ENCODE measurements around the gene SPRED3. TPM values are rescaled to one million over a fixed set of nuclear protein-coding genes. Genes with fewer than 3 reads are reported as not detected.

The SPRED3 gene
- total and polyA plus RNA-seq, 9 of the 15 experiments (the other 6 are each of a cell fraction or from before 2014, with no cell fraction given), result 0.05 to 1.3 (median 0.36) TPM

- no peak for TF ChIP-seq ZBTB40 (IDR thresholded peaks at IDR 0.05)
- TF ChIP-seq ZBTB40 (CRISPR knock-in tag; IDR thresholded peaks at IDR 0.05), result no peak
- no peak for TF ChIP-seq NELFE (IDR thresholded peaks at IDR 0.05; ENCODE audit: insufficient read depth, insufficient read length)
- no peak for TF ChIP-seq NFE2L1 (tag; IDR thresholded peaks at IDR 0.05; ENCODE audit: borderline replicate concordance, low read depth)
- TF ChIP-seq MYC (IDR thresholded peaks at IDR 0.05; ENCODE audit: low read depth, low read length), result no peak
- no peak for TF ChIP-seq MYC (CRISPR knock-in tag; IDR thresholded peaks at IDR 0.05; ENCODE audit: borderline replicate concordance, low read depth)
- no peak for TF ChIP-seq ATF3 (IDR thresholded peaks at IDR 0.05)
- no peak for TF ChIP-seq ATF3 (CRISPR knock-in tag; conservative IDR thresholded peaks at IDR 0.05)
These were observed 59.7 kb downstream of the SPRED3 start (continued) for GRCh38 chr19:38448225-38448624.

Other genes with a start within 250 kb of the SPRED3 start
Only the 7 nearest of the 14 such genes appear.
- 0.05 and 0.12 TPM in 2 replicates for gene KCNK6, start 68.9 kb upstream of the SPRED3 start, total RNA-seq (2014; rRNA removed)
- 0.06 and 0.15 TPM in 2 replicates for gene KCNK6, start 68.9 kb upstream of the SPRED3 start, total RNA-seq (2014; rRNA removed; fragmentation: Illumina TruSeq; extraction: Trizol)
- gene KCNK6, start 68.9 kb upstream of the SPRED3 start, total RNA-seq (2015; rRNA removed; fragmentation: Illumina TruSeq; extraction: Trizol), result 0.04 and 0.07 TPM in 2 replicates
- 0.18 and 0.31 TPM in 2 replicates for gene KCNK6, start 68.9 kb upstream of the SPRED3 start, total RNA-seq (2021)
- 0.07 and 0.16 TPM in 2 replicates for gene KCNK6, start 68.9 kb upstream of the SPRED3 start, polyA plus RNA-seq (2011; rRNA removed)
- gene KCNK6, start 68.9 kb upstream of the SPRED3 start, polyA plus RNA-seq (2014; fragmentation: Illumina TruSeq; extraction: Trizol), result 0.08 and 0.42 TPM in 2 replicates
- under 1 TPM; 0.24 to 0.27 TPM for gene KCNK6, start 68.9 kb upstream of the SPRED3 start, polyA plus RNA-seq (2014; fragmentation: Nextera tagmentation; extraction: Ambion mirVana)
- gene KCNK6, start 68.9 kb upstream of the SPRED3 start, polyA plus RNA-seq (2014; rRNA removed), result 0.07 and 0.08 TPM in 2 replicates
- gene CATSPERG, start 52.9 kb upstream of the SPRED3 start, total RNA-seq (2014; rRNA removed), result 0.37 TPM in 1 of 2 replicates, not detected in the other
- gene CATSPERG, start 52.9 kb upstream of the SPRED3 start, total RNA-seq (2014; rRNA removed; fragmentation: Illumina TruSeq; extraction: Trizol), result 0.41 and 0.58 TPM in 2 replicates
- 0.72 and 0.76 TPM in 2 replicates for gene CATSPERG, start 52.9 kb upstream of the SPRED3 start, total RNA-seq (2015; rRNA removed; fragmentation: Illumina TruSeq; extraction: Trizol)
- gene CATSPERG, start 52.9 kb upstream of the SPRED3 start, total RNA-seq (2021), result 1.8 and 2.2 TPM in 2 replicates
- gene CATSPERG, start 52.9 kb upstream of the SPRED3 start, polyA plus RNA-seq (2011; rRNA removed), result 0.56 and 1.0 TPM in 2 replicates
- 0.15 and 0.30 TPM in 2 replicates for gene CATSPERG, start 52.9 kb upstream of the SPRED3 start, polyA plus RNA-seq (2014; fragmentation: Illumina TruSeq; extraction: Trizol)
- gene CATSPERG, start 52.9 kb upstream of the SPRED3 start, polyA plus RNA-seq (2014; fragmentation: Nextera tagmentation; extraction: Ambion mirVana), result under 1 TPM in 1 of 2 experiments, not detected in 1; 0.07 TPM
- 0.97 and 1.1 TPM in 2 replicates for gene CATSPERG, start 52.9 kb upstream of the SPRED3 start, polyA plus RNA-seq (2014; rRNA removed)
- gene PSMD8, start 14.1 kb upstream of the SPRED3 start, total RNA-seq (2014; rRNA removed), result 379 and 498 TPM in 2 replicates
- gene PSMD8, start 14.1 kb upstream of the SPRED3 start, total RNA-seq (2014; rRNA removed; fragmentation: Illumina TruSeq; extraction: Trizol), result 222 and 257 TPM in 2 replicates
- gene PSMD8, start 14.1 kb upstream of the SPRED3 start, total RNA-seq (2015; rRNA removed; fragmentation: Illumina TruSeq; extraction: Trizol), result 315 and 317 TPM in 2 replicates
- gene PSMD8, start 14.1 kb upstream of the SPRED3 start, total RNA-seq (2021), result 304 and 317 TPM in 2 replicates
- gene PSMD8, start 14.1 kb upstream of the SPRED3 start, polyA plus RNA-seq (2011; rRNA removed), result 561 and 583 TPM in 2 replicates
- 377 and 397 TPM in 2 replicates for gene PSMD8, start 14.1 kb upstream of the SPRED3 start, polyA plus RNA-seq (2014; fragmentation: Illumina TruSeq; extraction: Trizol)
- 100 to 1,000 TPM; 130 to 244 TPM for gene PSMD8, start 14.1 kb upstream of the SPRED3 start, polyA plus RNA-seq (2014; fragmentation: Nextera tagmentation; extraction: Ambion mirVana)
- gene PSMD8, start 14.1 kb upstream of the SPRED3 start, polyA plus RNA-seq (2014; rRNA removed), result 372 and 502 TPM in 2 replicates
- gene GGN, start 663 bp upstream of the SPRED3 start, total RNA-seq (2014; rRNA removed), result not detected in 2 replicates
- gene GGN, start 663 bp upstream of the SPRED3 start, total RNA-seq (2014; rRNA removed; fragmentation: Illumina TruSeq; extraction: Trizol), result not detected in 2 replicates
- gene GGN, start 663 bp upstream of the SPRED3 start, total RNA-seq (2015; rRNA removed; fragmentation: Illumina TruSeq; extraction: Trizol), result not detected in 2 replicates
- gene GGN, start 663 bp upstream of the SPRED3 start, total RNA-seq (2021), result 0.25 and 0.33 TPM in 2 replicates
- 0.12 TPM in 1 of 2 replicates, not detected in the other for gene GGN, start 663 bp upstream of the SPRED3 start, polyA plus RNA-seq (2011; rRNA removed)
- not detected in 2 replicates for gene GGN, start 663 bp upstream of the SPRED3 start, polyA plus RNA-seq (2014; fragmentation: Illumina TruSeq; extraction: Trizol)
- not detected for gene GGN, start 663 bp upstream of the SPRED3 start, polyA plus RNA-seq (2014; fragmentation: Nextera tagmentation; extraction: Ambion mirVana)
- 0.15 and 0.16 TPM in 2 replicates for gene GGN, start 663 bp upstream of the SPRED3 start, polyA plus RNA-seq (2014; rRNA removed)
- 28.3 and 31.2 TPM in 2 replicates for gene FAM98C, start 14.4 kb downstream of the SPRED3 start, total RNA-seq (2014; rRNA removed)
- gene FAM98C, start 14.4 kb downstream of the SPRED3 start, total RNA-seq (2014; rRNA removed; fragmentation: Illumina TruSeq; extraction: Trizol), result 6.8 and 7.2 TPM in 2 replicates
- gene FAM98C, start 14.4 kb downstream of the SPRED3 start, total RNA-seq (2015; rRNA removed; fragmentation: Illumina TruSeq; extraction: Trizol), result 12.6 and 13.7 TPM in 2 replicates
- 26.0 and 26.7 TPM in 2 replicates for gene FAM98C, start 14.4 kb downstream of the SPRED3 start, total RNA-seq (2021)
- gene FAM98C, start 14.4 kb downstream of the SPRED3 start, polyA plus RNA-seq (2011; rRNA removed), result 16.0 and 22.7 TPM in 2 replicates
- 9.6 and 13.1 TPM in 2 replicates for gene FAM98C, start 14.4 kb downstream of the SPRED3 start, polyA plus RNA-seq (2014; fragmentation: Illumina TruSeq; extraction: Trizol)
- gene FAM98C, start 14.4 kb downstream of the SPRED3 start, polyA plus RNA-seq (2014; fragmentation: Nextera tagmentation; extraction: Ambion mirVana), result 1 to 10 TPM; 1.7 to 4.3 TPM
- 40.8 and 43.8 TPM in 2 replicates for gene FAM98C, start 14.4 kb downstream of the SPRED3 start, polyA plus RNA-seq (2014; rRNA removed)
- 2.8 and 3.8 TPM in 2 replicates for gene RASGRP4, start 37.5 kb downstream of the SPRED3 start, total RNA-seq (2014; rRNA removed)
- gene RASGRP4, start 37.5 kb downstream of the SPRED3 start, total RNA-seq (2014; rRNA removed; fragmentation: Illumina TruSeq; extraction: Trizol), result 1.1 TPM in 2 replicates
- 3.5 and 3.8 TPM in 2 replicates for gene RASGRP4, start 37.5 kb downstream of the SPRED3 start, total RNA-seq (2015; rRNA removed; fragmentation: Illumina TruSeq; extraction: Trizol)
- 3.9 TPM in 2 replicates for gene RASGRP4, start 37.5 kb downstream of the SPRED3 start, total RNA-seq (2021)
- gene RASGRP4, start 37.5 kb downstream of the SPRED3 start, polyA plus RNA-seq (2011; rRNA removed), result 4.5 and 11.4 TPM in 2 replicates
- 4.4 and 4.8 TPM in 2 replicates for gene RASGRP4, start 37.5 kb downstream of the SPRED3 start, polyA plus RNA-seq (2014; fragmentation: Illumina TruSeq; extraction: Trizol)
- under 1 TPM; 0.39 to 0.55 TPM for gene RASGRP4, start 37.5 kb downstream of the SPRED3 start, polyA plus RNA-seq (2014; fragmentation: Nextera tagmentation; extraction: Ambion mirVana)
- 3.4 and 4.6 TPM in 2 replicates for gene RASGRP4, start 37.5 kb downstream of the SPRED3 start, polyA plus RNA-seq (2014; rRNA removed)
- 4.6 and 5.1 TPM in 2 replicates for gene RYR1, start 45.0 kb downstream of the SPRED3 start, total RNA-seq (2014; rRNA removed)
- gene RYR1, start 45.0 kb downstream of the SPRED3 start, total RNA-seq (2014; rRNA removed; fragmentation: Illumina TruSeq; extraction: Trizol), result 2.3 and 2.9 TPM in 2 replicates
- 2.7 and 3.1 TPM in 2 replicates for gene RYR1, start 45.0 kb downstream of the SPRED3 start, total RNA-seq (2015; rRNA removed; fragmentation: Illumina TruSeq; extraction: Trizol)
- gene RYR1, start 45.0 kb downstream of the SPRED3 start, total RNA-seq (2021), result 5.3 and 7.4 TPM in 2 replicates
- 3.0 and 3.7 TPM in 2 replicates for gene RYR1, start 45.0 kb downstream of the SPRED3 start, polyA plus RNA-seq (2011; rRNA removed)
- 6.0 and 7.4 TPM in 2 replicates for gene RYR1, start 45.0 kb downstream of the SPRED3 start, polyA plus RNA-seq (2014; fragmentation: Illumina TruSeq; extraction: Trizol)
- under 1 TPM; 0.11 to 0.58 TPM for gene RYR1, start 45.0 kb downstream of the SPRED3 start, polyA plus RNA-seq (2014; fragmentation: Nextera tagmentation; extraction: Ambion mirVana)
- 5.6 and 6.6 TPM in 2 replicates for gene RYR1, start 45.0 kb downstream of the SPRED3 start, polyA plus RNA-seq (2014; rRNA removed)